Measurements from ENCODE around the gene LMCD1.

Gene LMCD1

DNA sequence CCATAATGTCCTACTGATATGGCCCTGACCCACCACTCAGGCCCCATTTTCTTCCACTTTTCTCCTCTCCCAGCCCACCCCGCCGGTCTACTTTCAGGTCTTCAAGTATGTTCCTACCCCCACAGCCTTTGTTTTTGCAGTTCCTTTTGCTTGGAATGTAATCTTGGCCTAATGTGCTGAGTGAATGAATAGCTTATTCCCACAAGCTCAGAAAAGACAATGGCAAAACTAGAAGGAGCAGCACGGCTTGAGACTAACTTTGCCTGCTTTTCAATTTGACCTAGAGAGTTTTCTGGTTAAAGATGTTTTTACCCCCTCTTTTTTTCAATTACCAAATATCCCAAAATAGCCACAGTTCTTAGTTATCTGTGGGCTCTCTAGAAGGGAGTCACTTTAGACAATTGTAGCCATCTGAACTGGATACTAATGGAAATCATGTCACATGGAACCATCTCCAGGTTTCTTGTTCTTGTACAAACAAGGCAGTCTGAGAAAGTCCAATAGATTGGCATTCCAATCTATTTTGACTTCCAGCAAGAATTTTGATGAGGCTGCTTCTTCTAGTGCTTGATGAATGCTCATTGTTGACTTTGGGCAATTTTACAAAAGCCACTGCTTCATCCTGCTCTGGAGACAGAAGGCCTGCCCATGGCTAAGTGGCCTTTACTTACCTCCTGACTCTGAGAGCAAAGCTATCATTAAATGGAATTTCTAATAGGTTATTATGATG is 16.3 kb upstream of the LMCD1 start:
- no peak for DNase-seq

DNA sequence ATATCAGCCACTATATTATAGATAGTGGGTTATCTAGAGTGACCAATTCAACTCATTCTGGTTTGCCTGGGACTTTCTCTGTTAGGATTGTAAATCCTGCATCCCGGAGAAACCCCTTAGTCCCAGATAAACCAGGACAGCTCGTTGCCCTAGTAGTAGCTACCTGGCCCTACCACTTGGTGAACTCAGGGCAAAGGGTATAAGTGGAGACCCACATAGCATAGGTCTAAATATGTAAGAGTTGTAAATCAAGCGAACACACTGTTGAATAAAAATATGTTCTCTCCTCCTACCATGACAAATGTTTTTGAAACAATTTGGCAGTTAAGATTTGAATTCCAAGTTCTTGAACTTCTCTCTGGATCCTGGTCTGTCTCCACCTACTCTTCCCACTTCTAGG is 15.7 kb upstream of the LMCD1 start:
- no peak for DNase-seq

- no peak for DNase-seq
Observed at GRCh38 chr3:8486434-8486833, 15.2 kb upstream of the LMCD1 start.

DNA sequence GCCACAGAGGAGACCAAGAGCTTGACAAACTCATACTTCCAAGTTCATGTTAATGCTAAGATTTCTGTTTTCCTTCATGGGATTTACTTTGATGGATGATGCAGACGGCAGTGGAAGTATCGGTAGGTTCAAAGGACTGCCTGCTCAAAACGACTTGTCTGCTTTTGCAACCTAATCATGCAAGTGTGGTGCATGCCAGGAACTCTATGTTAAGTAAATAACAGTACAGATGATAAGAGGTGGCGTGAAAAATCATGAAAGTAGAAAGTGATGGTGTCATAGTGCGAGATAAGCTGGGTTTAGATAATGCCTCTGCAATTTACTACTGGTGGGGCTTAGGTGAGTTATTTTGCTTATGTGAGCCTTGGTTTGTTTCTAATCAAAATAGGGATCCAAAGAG is 14.7 kb upstream of the LMCD1 start:
- DNase-seq: no peak

DNA sequence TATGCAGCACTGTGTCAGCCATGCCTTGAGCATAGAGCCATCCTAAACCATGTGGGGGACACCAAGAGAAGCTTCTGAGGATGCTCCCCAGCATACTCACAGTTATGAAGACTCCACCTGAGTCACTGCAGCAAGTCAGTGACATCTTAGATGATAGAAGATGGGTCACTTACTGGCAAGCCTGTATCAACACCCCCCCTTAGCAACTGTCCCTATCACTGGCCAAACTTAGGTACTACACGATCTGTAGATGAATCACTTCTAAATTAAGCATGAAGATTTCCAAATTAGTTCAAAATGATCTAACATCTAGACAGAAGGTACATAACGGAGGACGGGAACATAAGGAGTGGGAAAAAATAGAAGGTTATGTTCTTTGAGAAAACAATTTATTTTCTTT is 13.2 kb upstream of the LMCD1 start:
- DNase-seq: no peak

DNA sequence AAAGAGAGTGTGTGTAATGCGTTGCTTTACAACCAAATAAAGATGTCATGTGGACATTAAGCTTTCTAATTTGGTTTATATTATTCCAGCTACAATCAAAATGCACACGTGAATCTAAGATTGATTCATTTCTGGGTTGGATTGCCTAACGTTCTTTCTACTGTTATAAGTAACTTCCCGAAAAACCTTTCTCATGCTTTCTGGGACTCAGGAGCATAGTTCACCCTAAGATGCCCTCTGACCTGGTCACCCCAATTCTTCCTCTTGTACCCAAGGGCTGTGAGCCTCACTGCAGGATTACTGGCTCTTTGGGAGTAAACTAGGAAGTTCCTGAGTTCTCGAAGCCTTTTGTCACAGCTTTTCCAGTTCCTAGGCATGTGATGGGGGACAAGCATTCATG is 12.7 kb upstream of the LMCD1 start:
- no peak for DNase-seq

DNA sequence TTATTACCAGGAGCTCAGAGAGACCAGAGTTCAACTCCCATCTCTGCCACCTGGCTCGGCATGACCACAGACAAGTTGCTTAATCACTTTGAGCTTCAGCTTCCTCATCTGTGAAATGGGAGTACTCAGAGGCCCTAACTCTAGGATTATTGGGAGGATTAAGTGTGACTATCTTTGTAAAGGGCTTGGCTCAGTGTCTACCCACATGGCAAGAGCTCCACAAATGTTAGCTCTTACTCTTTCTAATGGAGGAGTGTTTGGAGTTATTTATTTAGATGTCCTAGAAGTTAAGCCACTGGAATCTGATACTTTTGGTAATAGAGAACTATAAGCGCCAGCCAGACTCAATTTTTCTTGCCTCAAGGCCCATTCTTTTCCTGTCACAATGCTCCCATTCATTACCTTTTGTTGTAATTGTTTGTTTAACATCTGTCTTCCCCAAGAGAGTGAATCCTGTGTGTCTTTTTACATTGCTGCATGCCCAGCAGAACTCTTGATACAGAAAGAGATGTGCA is 12.3 kb upstream of the LMCD1 start:
- DNase-seq: no peak

DNA sequence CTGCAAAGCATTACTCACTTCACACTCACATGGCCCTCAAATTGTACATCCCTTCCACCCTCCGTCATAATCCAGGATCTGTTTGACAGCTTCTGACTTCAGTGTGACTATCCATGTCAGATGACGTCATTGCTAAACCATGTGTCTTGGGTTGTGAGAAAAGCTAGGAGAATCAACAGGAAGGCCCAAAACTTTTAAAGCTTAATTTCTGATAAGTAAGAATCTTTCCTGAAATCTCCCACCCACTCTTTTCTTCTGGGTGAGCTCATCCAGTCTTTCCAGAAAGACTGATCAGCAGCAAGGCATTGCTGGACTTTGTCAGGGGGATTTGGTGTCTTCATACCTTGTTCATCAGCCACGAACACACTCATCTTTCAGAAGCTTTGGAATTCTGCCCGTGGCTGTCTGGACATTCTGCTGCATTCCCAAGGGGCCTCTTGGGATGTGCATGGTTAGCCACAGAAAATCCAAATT is 11.5 kb upstream of the LMCD1 start:
- no peak for DNase-seq

DNA sequence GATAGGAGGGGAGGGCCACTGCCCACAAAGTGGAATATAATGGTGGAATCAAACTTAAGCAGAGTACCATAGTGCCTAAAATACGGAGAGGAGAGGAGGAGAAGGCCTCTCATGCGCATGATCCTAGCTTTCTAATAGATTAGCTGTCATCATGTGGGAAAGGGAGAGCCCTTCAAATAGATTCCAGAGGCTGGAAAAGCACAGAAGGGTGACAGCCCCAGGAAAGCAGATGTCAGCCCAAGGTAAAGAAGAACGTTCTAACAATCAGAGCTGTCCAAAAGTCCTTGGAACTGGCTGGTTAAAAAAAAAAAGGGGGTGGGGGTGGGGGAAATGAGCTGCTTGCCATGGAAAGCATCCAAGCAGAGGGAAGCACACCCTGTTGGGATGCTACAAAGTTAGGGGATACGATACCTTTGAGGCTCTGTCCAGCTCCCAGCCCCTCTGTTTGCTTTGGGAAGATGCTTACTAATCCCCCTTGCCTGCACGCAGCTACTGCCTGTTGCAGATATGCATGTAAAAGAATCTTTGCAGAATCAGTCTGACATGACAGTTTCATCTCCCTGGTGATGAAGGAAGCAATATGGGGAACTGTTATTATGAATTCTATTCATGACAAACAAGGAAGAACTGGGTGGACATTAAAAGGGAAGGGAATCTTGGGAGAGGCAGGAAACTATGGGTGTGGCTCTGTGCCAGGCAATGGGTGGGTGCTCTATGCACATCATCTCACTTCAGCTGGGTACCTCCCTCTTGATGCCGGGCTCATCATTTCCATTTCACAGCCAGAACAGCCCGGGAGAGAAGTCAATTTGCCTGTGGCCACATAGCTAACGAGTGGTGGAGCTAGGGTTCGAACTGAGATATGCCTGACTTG is 10.1 kb upstream of the LMCD1 start:
- no peak for DNase-seq

DNA sequence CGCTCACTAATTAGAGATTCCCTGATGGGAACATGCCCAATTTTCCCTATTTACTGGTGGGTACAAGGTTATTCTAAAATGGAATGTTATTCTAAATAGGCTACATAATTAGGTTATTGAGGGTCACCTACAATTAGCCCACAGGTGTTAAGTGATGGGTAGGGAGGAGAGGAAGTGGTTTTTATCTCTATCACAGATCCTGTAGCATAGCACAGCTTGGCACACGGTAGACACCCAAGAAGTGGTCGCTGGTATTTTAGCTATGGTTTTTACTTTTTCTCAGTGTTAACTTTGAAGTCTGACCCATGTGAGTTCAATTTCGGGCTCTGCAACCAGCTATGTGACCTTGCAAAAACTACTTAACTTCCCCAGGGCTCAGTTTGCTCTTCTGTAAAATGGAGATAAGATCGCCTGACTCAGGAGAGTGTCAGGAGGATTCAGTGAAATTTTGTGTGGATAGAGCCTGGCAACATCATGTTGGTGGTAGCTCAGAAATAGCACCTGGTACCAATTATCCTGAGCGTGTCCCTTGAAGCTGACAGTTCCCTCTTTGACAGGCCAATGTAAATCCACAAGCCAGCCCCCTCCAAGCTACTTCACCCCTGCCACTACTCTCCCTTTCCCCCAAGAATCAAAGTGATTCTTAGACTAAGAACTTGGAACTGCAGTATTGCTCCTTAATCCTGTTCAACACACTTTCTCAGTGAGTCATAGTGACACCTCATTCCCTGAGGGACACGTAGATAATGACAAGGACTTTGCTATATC is 8.7 kb upstream of the LMCD1 start:
- no peak for DNase-seq

DNA sequence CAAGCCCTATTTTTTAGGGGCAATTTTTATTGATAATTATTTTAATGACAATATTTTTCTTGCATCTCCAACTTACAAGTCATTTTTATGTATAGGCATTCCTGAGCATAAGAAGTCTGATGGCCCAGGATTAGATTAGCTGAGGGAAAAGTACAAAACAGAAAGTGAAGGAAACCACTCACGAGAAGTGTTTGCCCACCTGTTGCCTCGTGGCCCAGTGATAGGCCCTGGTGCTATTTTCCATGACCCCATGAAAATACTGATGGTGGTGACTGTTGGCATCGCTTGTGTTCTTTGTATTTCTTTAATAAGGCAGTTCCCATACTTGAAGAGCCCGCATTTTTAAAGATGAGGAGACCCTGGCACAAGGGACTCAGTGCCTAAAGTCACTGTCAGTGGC is 7.9 kb upstream of the LMCD1 start:
- DNase-seq: no peak

GRCh38 chr3:8494327-8494726 is 7.3 kb upstream of the LMCD1 start:
- DNase-seq: no peak

- no peak for DNase-seq
Observed at GRCh38 chr3:8497582-8497981, 4.0 kb upstream of the LMCD1 start.

- DNase-seq: no peak
Observed at GRCh38 chr3:8499181-8499611, 2.4 kb upstream of the LMCD1 start.

GRCh38 chr3:8500319-8500988 is 1.2 kb upstream of the LMCD1 start:
- no peak for DNase-seq

DNA sequence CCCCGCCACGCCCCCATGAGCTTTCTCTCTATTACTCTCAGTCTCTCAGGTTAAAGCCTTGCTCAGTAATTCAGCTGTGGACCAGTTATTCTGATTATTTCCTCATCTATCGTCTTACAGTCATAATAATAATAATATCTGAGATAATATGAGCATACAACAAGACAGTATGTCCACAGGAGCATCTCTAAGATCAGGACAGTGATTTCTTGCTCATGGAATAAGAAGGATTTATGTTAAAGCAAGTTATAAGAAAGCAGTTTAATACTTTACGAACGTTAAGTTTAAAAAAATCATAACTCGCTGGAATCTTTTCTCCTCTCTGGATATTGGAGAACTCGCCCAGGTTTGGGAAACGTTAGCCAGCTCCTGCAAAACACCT is 643 bp upstream of the LMCD1 start:
- no peak for DNase-seq

- DNase-seq: no peak
Observed at GRCh38 chr3:8503461-8503860, 1.8 kb downstream of the LMCD1 start.

GRCh38 chr3:8503871-8504610 is 2.4 kb downstream of the LMCD1 start:
- no peak for DNase-seq

DNA sequence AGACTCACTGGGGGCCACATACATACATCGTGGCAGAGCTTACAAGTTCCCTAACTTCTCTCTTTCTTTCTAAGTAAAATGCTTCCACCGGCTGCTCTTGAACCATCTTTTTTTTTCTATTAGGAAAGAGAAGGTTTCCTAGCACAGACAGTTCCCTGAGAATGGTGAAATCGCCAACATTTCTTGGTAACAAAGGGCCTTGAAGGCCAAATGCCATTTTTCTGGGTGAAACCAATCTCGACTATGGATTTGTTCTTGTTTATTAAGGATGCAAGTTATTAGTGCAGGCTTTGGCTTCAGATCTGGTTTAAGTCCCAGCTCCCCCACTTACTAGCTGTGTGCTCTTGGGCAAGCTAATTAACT is 3.0 kb downstream of the LMCD1 start:
- DNase-seq: no peak

DNA sequence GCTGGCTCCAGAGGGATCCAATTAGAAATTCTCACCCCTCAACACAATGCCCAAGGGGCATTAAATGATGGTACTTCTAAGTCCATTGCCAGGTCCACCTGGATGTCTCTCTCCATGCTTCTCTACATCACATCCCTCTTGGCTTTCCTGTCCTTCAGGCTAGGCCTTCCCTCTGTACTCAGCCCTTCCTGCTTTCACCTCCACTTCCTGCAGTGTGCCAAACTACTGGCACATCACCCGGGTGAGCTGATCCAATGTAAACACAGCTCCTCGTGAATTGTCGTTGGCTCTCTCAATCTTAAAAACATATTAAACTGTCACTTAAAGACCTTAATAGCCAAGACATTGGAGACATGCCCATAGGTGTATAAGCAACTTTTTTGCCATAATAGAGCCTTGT is 4.0 kb downstream of the LMCD1 start:
- DNase-seq: no peak

DNA sequence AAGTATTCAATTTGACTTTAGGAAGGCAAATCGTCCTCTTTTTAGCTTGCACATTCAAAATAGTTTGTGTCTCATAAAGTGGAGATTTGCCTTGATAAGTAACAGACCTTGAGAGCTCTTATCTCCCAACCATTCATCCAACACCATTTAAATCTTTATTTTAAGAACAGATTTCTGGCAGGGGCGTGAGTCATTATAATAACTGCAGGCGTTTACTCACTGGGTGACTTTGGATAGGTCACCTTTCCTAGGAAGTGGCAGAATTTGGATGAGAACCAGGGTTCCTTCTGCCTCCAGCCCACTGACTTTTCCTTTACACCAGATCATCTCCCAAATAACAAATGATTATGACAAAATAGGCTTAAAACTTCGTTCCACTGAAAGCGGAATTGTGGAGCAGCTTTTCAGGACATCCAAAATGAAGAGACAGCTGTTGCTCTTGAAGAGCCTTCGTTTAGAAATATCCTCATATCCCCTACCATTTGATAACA is 5.0 kb downstream of the LMCD1 start:
- DNase-seq: no peak

- DNase-seq: no peak
Observed at GRCh38 chr3:8507496-8507895, 5.9 kb downstream of the LMCD1 start.

All from NCI-H2107 (cell line).